ENCODE results near the gene SLC38A2.

DNA sequence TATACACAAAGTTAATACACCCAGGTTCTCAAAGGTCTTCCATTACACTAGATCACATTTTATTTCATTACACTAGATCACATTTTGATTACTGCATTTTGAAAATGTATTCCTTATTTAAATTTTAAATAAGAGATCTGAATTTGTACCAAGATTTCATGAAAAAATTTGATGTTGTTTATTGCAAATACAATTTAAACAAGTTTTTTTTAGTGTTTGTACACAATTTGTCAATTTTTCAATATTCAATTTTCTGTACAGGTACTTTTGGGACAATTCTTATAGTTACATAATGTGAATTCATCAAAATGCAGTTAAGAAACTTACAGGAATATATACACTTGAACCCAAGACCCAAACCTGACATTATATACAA lies 14.3 kb downstream of the SLC38A2 start:
- TF ChIP-seq, protein P1, sequence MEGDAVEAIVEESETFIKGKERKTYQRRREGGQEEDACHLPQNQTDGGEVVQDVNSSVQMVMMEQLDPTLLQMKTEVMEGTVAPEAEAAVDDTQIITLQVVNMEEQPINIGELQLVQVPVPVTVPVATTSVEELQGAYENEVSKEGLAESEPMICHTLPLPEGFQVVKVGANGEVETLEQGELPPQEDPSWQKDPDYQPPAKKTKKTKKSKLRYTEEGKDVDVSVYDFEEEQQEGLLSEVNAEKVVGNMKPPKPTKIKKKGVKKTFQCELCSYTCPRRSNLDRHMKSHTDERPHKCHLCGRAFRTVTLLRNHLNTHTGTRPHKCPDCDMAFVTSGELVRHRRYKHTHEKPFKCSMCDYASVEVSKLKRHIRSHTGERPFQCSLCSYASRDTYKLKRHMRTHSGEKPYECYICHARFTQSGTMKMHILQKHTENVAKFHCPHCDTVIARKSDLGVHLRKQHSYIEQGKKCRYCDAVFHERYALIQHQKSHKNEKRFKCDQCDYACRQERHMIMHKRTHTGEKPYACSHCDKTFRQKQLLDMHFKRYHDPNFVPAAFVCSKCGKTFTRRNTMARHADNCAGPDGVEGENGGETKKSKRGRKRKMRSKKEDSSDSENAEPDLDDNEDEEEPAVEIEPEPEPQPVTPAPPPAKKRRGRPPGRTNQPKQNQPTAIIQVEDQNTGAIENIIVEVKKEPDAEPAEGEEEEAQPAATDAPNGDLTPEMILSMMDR (IDR thresholded peaks at IDR 0.05; ENCODE audit: poor library complexity, severe bottlenecking): no peak
- TF ChIP-seq EP300 (conservative IDR thresholded peaks at IDR 0.05; ENCODE audit: poor library complexity, severe bottlenecking): no peak
- TF ChIP-seq POLR2AphosphoS5 (IDR thresholded peaks at IDR 0.05): no peak
- no peak for TF ChIP-seq MXI1 (conservative IDR thresholded peaks at IDR 0.05; ENCODE audit: poor library complexity, severe bottlenecking)
- TF ChIP-seq EZH2 (IDR thresholded peaks at IDR 0.05; ENCODE audit: borderline replicate concordance, insufficient read depth, low read length, poor library complexity, severe bottlenecking): no peak
- TF ChIP-seq TAF1 (IDR thresholded peaks at IDR 0.05; ENCODE audit: low read depth): no peak
